ENCODE results near the gene DCBLD1.

GRCh38 chr6:117483004-117483644 is 650 bp downstream of the DCBLD1 start:
- TF ChIP-seq EZH2 (IDR thresholded peaks at IDR 0.05; ENCODE audit: insufficient read depth, poor library complexity, severe bottlenecking) (no peak), EZH2phosphoT487 (IDR thresholded peaks at IDR 0.05; ENCODE audit: insufficient read depth, low read depth) (no peak)

Measured in GM23248 (cell line).